Measurements from ENCODE around the gene GCG. TPM values are rescaled to one million over a fixed set of nuclear protein-coding genes. Genes with fewer than 3 reads are reported as not detected.

GCG gene
- total RNA-seq, 4 donors from 2014 or later = not detected

GRCh38 chr2:162153608-162154224 is 1.7 kb upstream of the GCG start:
- no peak for TF ChIP-seq CTCF (IDR thresholded peaks at IDR 0.05; ENCODE audit: low read depth)

- no peak for TF ChIP-seq CTCF (IDR thresholded peaks at IDR 0.05; ENCODE audit: low read depth)
Observed at GRCh38 chr2:162149940-162150339, 2.1 kb downstream of the GCG start.

GRCh38 chr2:162149466-162149865 is 2.6 kb downstream of the GCG start:
- no peak for TF ChIP-seq CTCF (IDR thresholded peaks at IDR 0.05; ENCODE audit: low read depth)

- no peak for TF ChIP-seq CTCF (IDR thresholded peaks at IDR 0.05; ENCODE audit: low read depth)
Observed at GRCh38 chr2:162148956-162149355, 3.1 kb downstream of the GCG start.

GRCh38 chr2:162143969-162144368 is 8.1 kb downstream of the GCG start:
- TF ChIP-seq CTCF (IDR thresholded peaks at IDR 0.05; ENCODE audit: low read depth) = no peak

GRCh38 chr2:162138310-162138709 is 13.7 kb downstream of the GCG start:
- no peak for TF ChIP-seq CTCF (IDR thresholded peaks at IDR 0.05; ENCODE audit: low read depth)

GRCh38 chr2:162127422-162127821 is 24.6 kb downstream of the GCG start:
- TF ChIP-seq CTCF (IDR thresholded peaks at IDR 0.05; ENCODE audit: low read depth) = no peak

Data from subcutaneous adipose tissue (tissue), 4 donors.